ENCODE data around the gene PITPNC1. TPM values are rescaled to one million over a fixed set of nuclear protein-coding genes. Genes with fewer than 3 reads are reported as not detected.
A peak's percentile ranks its signal among the peaks of the same experiment; 100 is the strongest.

PITPNC1 gene
- total and polyA plus RNA-seq, 2 of the 13 experiments (the other 11 are each of a cell fraction or from before 2014, with no cell fraction given), result 4.1 to 5.7 TPM

GRCh38 chr17:67639555-67639954 is 262.5 kb downstream of the PITPNC1 start:
- FAIRE-seq (peak; percentile 69), DNase-seq (ENCODE audit: low spot score) (peak; percentile 68), ATAC-seq (peak; percentile 87)
- Histone ChIP-seq H3K27me3 (ENCODE audit: control insufficient read depth in 1 of 2, insufficient read depth in 2 of 2, low read length in 2 of 2) (no peaks in the 10 kb centered on the region), H4K20me1 (ENCODE audit: insufficient read depth, low read length) (no peaks in the 10 kb centered on the region), H3K36me3 (replicated peaks in 1 of 2; ENCODE audit: control insufficient read depth in 1 of 2, insufficient read depth in 2 of 2, low read length in 2 of 2) (no peaks in the 10 kb centered on the region), H3K4me2 (ENCODE audit: low read depth, low read length) (peak overlapping the region; percentile 49), H3K27ac (ENCODE audit: extremely low read length, insufficient read depth, low read length) (no peak overlapping the region), H3K4me1 (ENCODE audit: insufficient read depth, low read length) (peaks cover 23% of the 10 kb centered on the region), H3K4me3 (replicated peaks in 1 of 3; ENCODE audit: insufficient read depth in 1 of 3, low read depth in 2 of 3, low read length in 3 of 3) (no peak overlapping the region), H3K79me2 (ENCODE audit: insufficient read depth, low read length) (no peaks in the 10 kb centered on the region), H2AFZ (ENCODE audit: low read length) (no peak overlapping the region), H3K9me3 (ENCODE audit: low read length) (no peaks in the 10 kb centered on the region), H3K9ac (ENCODE audit: insufficient read depth, low read depth, low read length) (no peak overlapping the region; the same call in 1 of the 2 replicates)
- in situ Hi-C loops (cut with HindIII; ENCODE audit: extremely low pct_ligation_motif_present, low pct_unique_long_range_greater_than_20kb) (no loop called here), intact Hi-C loops (cut with micrococcal nuclease; ENCODE audit: unreplicated experiment) (no loop called here)
- ChIA-PET POLR2A (interaction anchor here (1.1 kb wide), 1 partner anchor 9 kb away, joined by 7 read pairs; no protein-coding TSS in a partner anchor), CTCF (ENCODE audit: low intra/inter-chr PET ratio, low total read pairs) (no interaction called here)
- no TSS peak for BruUV-seq (replicated peaks)
- 14% methylated on average over 4 of the region's 4 CpGs for WGBS (ENCODE audit: low lambda C conversion rate)
- TF ChIP-seq FOXA3 (CRISPR knock-in tag; IDR thresholded peaks at IDR 0.05), result peak; percentile 78
- no peak for TF ChIP-seq ZNF598 (CRISPR knock-in tag; IDR thresholded peaks at IDR 0.05; ENCODE audit: borderline replicate concordance)
- TF ChIP-seq CBX1 (IDR thresholded peaks at IDR 0.05; ENCODE audit: low read depth), result no peak
- TF ChIP-seq POLR2AphosphoS5 (IDR thresholded peaks at IDR 0.05; ENCODE audit: low read depth, low read length), result no peak
- no peak for TF ChIP-seq ZFP41 (CRISPR knock-in tag; IDR thresholded peaks at IDR 0.05; ENCODE audit: borderline replicate concordance)
- TF ChIP-seq ZNF138 (CRISPR knock-in tag; IDR thresholded peaks at IDR 0.05; ENCODE audit: low read depth), result no peak
- no peak for TF ChIP-seq ZNF296 (CRISPR knock-in tag; conservative IDR thresholded peaks at IDR 0.05)
- TF ChIP-seq THAP11 (CRISPR knock-in tag; IDR thresholded peaks at IDR 0.05), result no peak
- no peak for TF ChIP-seq HNRNPH1 (optimal IDR thresholded peaks at IDR 0.05; ENCODE audit: low read depth, low read length)
- TF ChIP-seq HCFC1 (IDR thresholded peaks at IDR 0.05; ENCODE audit: low read depth, low read length), result no peak
- TF ChIP-seq CHCHD3 (CRISPR knock-in tag; IDR thresholded peaks at IDR 0.05), result no peak
- TF ChIP-seq STAT5B (CRISPR knock-in tag; IDR thresholded peaks at IDR 0.05), result no peak
- no peak for TF ChIP-seq KLF11 (CRISPR knock-in tag; IDR thresholded peaks at IDR 0.05)
- no peak for TF ChIP-seq FOXA1 (IDR thresholded peaks at IDR 0.05)
- TF ChIP-seq FOXA1 (CRISPR knock-in tag; IDR thresholded peaks at IDR 0.05), result peak; percentile 72
- no peak for TF ChIP-seq ZNF260 (CRISPR knock-in tag; IDR thresholded peaks at IDR 0.05; ENCODE audit: borderline replicate concordance, low read depth)
- no peak for TF ChIP-seq FOXO4 (CRISPR knock-in tag; conservative IDR thresholded peaks at IDR 0.05)
- no peak for TF ChIP-seq HIVEP1 (CRISPR knock-in tag; IDR thresholded peaks at IDR 0.05)
- no peak for TF ChIP-seq ZNF549 (CRISPR knock-in tag; IDR thresholded peaks at IDR 0.05)
- no peak for TF ChIP-seq NKX3-1 (CRISPR knock-in tag; IDR thresholded peaks at IDR 0.05)
- no peak for TF ChIP-seq SP1 (IDR thresholded peaks at IDR 0.05)
- TF ChIP-seq SP1 (CRISPR knock-in tag; IDR thresholded peaks at IDR 0.05), result no peak
- TF ChIP-seq SIN3A (IDR thresholded peaks at IDR 0.05; ENCODE audit: borderline replicate concordance, low read depth, low read length), result no peak
- TF ChIP-seq RFXANK (CRISPR knock-in tag; IDR thresholded peaks at IDR 0.05), result no peak
- TF ChIP-seq ZNF34 (CRISPR knock-in tag; IDR thresholded peaks at IDR 0.05; ENCODE audit: borderline replicate concordance), result no peak
- TF ChIP-seq RELA (CRISPR knock-in tag; IDR thresholded peaks at IDR 0.05), result no peak
- peak; percentile 61 for TF ChIP-seq FOXP4 (CRISPR knock-in tag; IDR thresholded peaks at IDR 0.05)
